ENCODE results near the gene PLCH2.

PLCH2 gene

DNA sequence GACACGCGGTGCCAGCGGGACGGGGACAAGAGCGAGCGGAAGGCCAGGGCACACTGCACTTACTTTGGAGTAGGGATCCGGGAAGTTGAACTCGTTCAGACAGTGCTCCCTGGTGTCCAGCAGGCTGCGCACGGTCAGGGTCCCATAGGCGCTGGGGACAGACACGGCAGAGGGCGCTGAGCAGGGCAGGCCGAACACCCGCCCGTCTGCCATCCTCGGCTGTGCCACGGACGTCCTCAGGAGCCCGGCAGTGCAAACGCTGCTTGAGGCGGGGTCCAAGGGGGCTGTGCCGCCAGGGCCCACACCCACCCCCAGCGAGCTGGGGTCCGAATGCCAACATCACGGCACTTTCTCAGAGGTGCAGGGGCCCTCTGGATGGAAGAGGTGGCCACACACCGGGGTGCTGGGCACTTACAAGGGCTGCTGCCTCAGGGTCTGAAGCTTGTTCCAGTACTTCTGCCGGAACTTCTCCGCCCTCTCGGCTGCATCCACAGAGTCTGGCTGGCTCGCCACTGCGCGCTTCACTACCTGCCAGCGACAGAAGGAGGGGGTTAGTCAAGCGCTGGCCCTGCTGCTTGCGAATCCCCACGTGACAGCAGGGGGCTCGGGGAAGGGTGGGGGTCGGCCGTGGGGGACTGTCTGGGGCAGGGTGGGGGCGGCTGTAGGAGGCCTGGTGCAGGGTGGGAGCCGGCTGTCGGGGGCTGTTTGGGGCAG lies 38.0 kb downstream of the PLCH2 start:
- DNase-seq (ENCODE audit: low read depth in 2 of 2): no peak

GRCh38 chr1:2514863-2515762 lies 39.0 kb downstream of the PLCH2 start:
- DNase-seq (ENCODE audit: low read depth in 2 of 2): no peak

GRCh38 chr1:2515763-2516080 lies 39.6 kb downstream of the PLCH2 start:
- DNase-seq (ENCODE audit: low read depth in 2 of 2): no peak

DNA sequence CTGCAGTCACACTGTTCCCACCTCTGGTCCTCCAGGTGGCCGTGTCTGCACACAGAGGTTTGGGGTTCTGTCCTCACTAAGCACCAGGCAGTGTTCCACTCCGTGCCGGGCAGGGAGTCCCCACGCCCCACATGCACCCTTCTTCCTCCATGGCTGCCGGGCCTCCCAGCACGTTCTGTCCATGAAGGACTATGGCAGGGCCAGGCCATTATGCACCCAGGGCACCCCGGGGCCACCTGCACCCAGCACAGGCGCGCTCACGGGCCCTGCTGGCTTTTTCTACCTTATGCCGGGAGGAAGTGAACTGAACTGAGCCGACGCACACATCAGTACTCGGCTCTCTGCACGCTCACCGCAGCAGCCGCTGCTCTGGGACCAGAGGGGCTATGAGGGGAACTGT lies 40.0 kb downstream of the PLCH2 start:
- no peak for DNase-seq (ENCODE audit: low read depth in 2 of 2)

DNA sequence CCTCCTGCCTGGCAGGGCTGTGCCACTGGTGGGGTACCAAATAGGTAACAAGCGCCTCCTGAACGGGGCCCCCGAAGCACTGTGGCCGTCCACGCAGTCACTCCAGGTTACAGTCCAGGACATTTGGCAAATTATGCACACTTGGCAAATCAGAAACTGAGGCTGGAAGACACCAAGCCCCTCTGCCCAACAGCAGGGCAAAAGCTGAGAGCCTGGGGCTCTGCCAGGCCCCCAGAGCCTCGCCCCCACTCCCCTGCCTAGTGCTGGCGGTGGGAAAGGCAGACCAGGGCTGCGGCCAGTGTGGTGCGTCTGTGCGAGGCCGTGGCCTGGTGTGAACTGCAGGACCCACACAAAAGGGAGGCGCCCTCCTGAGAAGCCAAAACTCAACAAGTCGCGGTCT lies 40.9 kb downstream of the PLCH2 start:
- no peak for DNase-seq (ENCODE audit: low read depth in 2 of 2)

DNA sequence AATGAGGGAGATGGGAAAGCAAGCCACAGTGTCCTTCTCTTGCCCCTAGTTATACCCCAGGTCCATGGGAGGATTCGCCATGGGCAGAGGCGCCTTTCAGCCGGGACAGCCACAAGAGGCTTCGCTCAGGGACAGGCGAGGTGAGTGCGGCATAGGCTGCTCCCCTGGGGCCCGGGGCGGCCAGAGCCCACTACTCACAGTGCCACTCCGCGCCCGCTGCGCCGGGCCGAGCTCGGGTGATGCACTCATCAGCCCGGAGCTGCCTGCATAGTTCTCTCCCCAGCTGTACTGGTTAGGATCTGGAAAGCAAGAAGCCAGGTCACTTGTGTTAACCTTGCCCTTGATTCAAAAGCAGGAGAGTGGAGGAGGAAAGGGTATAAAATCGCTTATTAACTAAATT lies 41.9 kb downstream of the PLCH2 start:
- no peak for DNase-seq (ENCODE audit: low read depth in 2 of 2)

DNA sequence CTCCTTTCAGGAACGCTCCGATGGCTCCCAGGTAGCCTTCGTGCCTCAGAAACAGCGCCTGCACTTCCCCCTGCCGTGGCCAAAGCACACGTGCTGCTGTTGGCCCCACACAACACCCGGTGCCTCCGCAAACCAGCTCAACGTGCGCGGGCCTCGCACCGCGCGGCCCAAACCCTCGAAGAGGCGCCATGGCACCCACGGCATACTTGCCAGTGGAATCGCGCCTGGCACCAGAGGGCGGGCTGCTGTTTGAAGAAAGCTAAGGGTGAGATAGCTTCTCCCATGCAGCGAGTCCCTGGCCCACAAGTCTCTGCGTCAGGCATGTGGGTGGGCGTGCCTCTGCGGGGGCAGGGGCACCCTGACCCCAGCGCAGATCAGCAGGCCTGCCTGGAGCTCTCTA lies 42.4 kb downstream of the PLCH2 start:
- DNase-seq (ENCODE audit: low read depth in 2 of 2): no peak

GRCh38 chr1:2519029-2519685 lies 43.1 kb downstream of the PLCH2 start:
- DNase-seq (ENCODE audit: low read depth in 2 of 2): no peak

GRCh38 chr1:2519729-2520128 lies 43.6 kb downstream of the PLCH2 start:
- DNase-seq (ENCODE audit: low read depth in 2 of 2): no peak

DNA sequence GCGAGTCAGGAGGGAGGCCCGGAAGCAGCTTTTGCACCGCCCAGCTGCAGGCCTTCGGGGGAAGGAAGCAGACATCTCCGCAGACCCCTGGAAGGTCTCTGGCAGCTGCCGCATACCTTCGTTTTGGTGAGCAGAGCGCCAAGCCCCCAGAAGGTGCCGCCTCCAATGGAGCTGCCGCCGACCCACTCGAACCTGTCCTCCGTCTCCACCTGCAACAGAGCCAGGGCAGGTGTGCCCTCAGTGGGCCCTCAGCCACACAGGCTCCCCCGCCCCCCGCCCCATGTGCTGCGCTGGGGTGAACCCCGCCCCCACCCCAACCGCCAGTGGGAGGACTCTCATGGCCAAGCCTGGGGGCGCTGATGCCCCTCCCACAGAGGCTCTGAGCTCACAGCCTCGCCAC lies 44.1 kb downstream of the PLCH2 start:
- no peak for DNase-seq (ENCODE audit: low read depth in 2 of 2)

DNA sequence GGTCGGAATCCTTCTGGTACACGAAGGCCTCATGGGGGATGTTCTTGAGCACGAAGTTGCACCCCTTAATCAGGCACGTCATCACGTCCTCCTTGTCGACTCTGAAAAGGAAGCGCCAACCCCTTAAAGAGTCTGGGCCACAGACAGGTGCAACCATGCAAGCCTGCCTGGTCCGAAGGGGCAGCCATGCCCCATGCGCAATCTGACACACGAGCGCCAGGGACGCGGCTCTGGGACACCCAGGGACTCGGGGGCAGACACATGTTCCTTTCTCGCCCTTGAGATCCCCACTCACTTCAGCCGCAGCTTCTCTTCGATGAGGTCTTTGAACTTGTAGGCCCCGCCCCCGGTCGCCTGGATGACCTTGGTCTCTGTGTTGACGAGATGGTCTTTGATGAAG lies 44.7 kb downstream of the PLCH2 start:
- DNase-seq (ENCODE audit: low read depth in 2 of 2): no peak

DNA sequence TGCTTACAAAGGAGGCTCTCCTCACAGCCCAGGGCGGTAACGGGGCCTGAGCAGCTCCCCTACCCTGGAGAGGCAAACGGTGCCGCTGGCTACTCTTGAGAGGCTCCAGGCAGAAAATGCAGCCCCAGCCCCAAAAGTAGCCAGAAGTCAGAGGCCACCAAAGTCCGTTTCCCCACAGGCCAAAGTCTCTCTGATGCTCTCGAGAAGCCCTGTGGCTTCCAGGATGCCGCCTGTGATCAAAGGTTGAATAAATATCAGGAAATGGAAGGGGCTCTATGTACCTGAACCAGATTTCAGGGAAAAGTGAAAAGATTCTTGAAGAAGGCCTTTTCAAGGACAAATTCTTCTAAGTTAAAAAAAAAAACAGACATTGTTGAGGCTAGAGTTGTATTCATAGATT lies 46.1 kb downstream of the PLCH2 start:
- no peak for DNase-seq (ENCODE audit: low read depth in 2 of 2)

- no peak for DNase-seq (ENCODE audit: low read depth in 2 of 2)
Measured at GRCh38 chr1:2523191-2523890, 47.3 kb downstream of the PLCH2 start.

- no peak for DNase-seq (ENCODE audit: low read depth in 2 of 2)
Measured at GRCh38 chr1:2523891-2524609, 48.0 kb downstream of the PLCH2 start.

DNA sequence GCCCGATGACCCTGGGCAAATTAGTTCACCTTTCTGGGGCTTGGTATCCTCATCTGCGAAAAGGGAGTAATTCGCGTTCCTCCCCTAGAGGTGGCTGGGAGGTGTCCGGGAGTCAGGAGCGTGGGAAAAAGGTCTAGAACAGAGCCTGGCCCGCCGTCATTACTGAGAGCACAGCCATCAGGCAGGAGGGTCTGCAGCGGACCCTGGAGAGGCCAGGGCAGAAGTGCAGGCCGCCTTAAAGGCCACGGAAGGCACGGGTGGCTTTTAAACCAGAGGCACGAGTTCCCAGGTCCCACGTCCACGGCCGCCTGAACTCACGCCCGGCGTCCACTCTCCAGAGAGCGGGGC lies 49.5 kb downstream of the PLCH2 start:
- DNase-seq (ENCODE audit: low read depth in 2 of 2): no peak

DNA sequence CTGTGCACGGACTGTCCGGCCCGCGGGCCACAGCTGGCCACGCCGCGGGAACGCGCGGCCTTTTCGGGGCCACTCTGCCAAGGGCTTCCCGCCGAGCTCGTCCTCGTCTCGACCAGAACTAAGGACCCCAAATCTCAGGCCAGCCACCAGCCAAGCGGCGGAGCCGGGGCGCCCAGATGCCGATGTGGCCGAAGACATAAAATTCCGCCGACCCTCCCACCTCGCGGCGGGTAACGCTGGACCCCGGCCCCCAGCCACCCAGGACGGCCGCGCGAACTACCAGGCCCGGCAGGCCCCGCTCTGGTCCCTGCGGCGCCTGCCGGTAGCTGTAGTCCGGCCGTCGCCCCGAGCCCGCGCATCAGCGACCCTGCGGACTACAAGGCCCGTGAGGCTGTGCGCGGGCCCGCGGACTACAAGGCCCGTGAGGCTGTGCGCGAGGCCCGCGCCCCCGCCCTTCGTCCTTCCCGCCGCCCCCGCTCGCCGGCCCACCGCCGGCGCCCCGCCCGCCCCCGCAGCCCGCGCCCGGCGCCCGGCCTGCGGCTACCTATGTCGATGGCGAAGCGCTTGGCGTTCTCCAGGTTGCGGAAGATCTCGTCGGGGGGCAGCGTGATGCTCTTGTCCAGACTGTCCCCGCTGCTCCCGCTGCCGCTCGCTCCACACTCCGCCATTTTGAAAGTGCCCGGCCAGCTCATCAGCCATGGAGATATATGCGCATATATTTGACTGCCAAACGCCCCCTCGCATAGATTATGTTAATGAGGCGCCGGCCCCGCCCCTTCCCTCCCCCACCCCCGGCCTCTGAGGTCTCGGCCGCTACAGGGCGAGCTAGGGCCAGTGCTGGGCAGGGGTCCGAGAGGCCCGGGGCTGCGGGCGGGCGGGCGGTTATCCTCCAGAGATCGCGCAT lies 50.1 kb downstream of the PLCH2 start, which contains the start of gene PANK4:
Gene PANK4 (minus strand): TSS at position 677 of the 904 bp plus-strand sequence. CDS start 9 bp downstream, at position 668.
- peak; percentile 66 to 70 for DNase-seq (ENCODE audit: low read depth in 2 of 2)

DNA sequence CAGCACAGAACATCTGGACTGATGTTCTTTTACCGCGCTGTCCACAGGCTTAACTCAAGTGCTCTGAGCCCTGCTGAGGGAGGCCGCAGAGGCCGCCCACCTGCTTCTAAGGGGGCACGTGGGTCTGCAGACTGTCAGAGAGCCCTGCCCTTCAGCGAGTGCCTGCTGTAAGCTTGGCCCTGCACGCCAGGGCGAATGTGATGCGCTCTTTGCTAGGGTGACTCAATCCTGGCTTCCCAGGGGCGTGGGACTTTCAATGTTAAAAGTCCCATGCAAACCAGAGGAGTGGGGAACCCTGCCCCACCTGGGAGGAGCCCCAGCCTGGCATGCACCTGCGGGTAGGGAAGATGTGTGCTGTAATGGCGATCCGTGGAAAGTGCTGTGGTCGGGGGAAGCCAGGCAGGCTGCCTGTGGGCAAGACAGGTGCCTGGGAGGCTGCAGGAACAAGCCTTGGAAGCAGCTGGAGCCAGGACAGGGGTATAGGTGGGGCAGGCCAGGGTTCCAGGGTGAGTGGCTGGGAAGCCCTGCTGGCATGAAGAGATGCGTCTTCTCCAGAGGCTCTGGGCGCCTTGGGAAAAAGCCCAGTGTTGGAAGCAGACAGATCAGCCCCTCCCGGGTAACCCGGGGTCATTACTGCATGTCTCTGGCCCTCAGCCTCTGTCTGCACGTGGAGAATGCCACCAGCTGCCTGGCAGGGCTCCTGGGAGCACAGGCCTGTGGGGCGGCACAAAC lies 50.9 kb downstream of the PLCH2 start:
- peak in 1 of 2 donors; percentile 37 for DNase-seq (ENCODE audit: low read depth in 2 of 2)

DNA sequence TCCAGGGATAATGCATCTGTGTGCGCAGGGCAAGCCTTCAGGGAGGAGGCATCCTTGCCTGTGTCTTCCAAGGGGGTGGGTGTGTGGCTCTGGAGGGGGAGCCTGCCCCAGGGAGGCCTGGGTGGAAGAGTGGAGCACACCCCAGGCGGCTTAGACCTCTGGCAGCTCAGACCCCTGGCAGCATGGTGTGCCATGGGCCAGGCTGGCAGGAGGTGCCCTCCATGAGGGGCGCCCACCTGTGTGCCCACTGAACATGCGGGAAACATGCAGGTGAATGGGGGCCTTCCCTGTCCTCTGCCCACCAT lies 51.4 kb downstream of the PLCH2 start:
- no peak for DNase-seq (ENCODE audit: low read depth in 2 of 2)

- no peak for DNase-seq (ENCODE audit: low read depth in 2 of 2)
Measured at GRCh38 chr1:2528016-2528415, 51.9 kb downstream of the PLCH2 start.

- no peak for DNase-seq (ENCODE audit: low read depth in 2 of 2)
Measured at GRCh38 chr1:2528611-2528965, 52.5 kb downstream of the PLCH2 start.

All from stimulated activated CD4-positive, alpha-beta T cell treated with anti-CD3 and anti-CD28 coated beads, Interleukin-1b, Interleukin-23, amount 100 ng/mL, for 1 hour (primary cell).